AG09319 (cell line): ENCODE data around the gene ATG4D.
A peak's percentile ranks its signal among the peaks of the same experiment; 100 is the strongest.

Experiments used
- DNase-seq: peaks from one replicate; pipeline ENCODE4 v3.0.0-alpha.2; 2010; ENCODE audit warnings: low read depth; ENCODE audit errors: extremely low read depth
- TF ChIP-seq, protein P1 (sequence below): IDR thresholded peaks from 2 replicates; pipeline ENCODE4 v1.5.1; 2011; ENCODE audit warnings: low read depth, mild to moderate bottlenecking, inconsistent platforms, low read length, moderate library complexity

Gene ATG4D

DNA sequence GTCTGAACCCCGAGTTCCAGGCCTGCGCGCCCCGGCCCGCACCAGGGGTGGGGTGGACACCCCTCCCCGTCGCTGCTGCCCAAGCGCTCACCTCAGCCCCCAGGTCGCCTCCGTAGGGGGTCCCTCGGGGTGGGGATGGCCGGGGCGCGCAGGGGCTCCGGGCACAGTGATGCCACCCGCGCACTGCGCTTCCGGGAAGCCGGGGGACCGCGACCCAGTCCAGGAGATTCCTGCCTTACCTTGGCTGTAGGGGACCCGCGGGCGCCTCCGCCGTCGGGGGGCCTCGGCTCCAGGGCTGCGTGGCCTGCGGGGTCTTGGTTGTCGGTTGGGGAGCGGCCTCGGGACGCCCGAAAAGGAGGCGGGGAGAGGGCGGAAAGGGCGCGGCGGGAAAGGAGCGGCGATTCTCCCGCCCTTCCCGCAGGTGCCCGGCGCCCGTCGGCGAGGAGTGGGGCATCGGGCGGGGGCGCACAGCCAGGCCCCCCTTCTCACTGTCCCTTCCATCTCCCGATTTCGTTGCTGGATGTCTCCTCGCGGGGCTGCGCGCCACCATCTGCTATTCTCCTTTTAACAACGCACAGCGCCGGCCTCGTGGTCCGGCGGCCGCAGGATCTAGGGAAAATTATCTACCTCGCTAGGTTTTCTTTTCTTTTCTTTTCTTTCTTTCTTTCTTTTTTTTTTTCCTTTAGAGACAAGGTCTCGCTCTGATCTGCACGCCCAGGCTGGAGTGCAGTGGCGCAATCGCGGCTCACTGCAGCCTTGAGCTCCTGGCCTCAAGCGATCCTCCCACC is 40.5 kb upstream of the ATG4D start, which contains the start of gene KEAP1:
Gene KEAP1, minus strand, starts transcription at position 355 of the 788 bp plus-strand sequence. CDS start 3,323 bp downstream, outside the sequence.
- TF ChIP-seq, protein P1, sequence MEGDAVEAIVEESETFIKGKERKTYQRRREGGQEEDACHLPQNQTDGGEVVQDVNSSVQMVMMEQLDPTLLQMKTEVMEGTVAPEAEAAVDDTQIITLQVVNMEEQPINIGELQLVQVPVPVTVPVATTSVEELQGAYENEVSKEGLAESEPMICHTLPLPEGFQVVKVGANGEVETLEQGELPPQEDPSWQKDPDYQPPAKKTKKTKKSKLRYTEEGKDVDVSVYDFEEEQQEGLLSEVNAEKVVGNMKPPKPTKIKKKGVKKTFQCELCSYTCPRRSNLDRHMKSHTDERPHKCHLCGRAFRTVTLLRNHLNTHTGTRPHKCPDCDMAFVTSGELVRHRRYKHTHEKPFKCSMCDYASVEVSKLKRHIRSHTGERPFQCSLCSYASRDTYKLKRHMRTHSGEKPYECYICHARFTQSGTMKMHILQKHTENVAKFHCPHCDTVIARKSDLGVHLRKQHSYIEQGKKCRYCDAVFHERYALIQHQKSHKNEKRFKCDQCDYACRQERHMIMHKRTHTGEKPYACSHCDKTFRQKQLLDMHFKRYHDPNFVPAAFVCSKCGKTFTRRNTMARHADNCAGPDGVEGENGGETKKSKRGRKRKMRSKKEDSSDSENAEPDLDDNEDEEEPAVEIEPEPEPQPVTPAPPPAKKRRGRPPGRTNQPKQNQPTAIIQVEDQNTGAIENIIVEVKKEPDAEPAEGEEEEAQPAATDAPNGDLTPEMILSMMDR: no peak
- DNase-seq: no peak

DNA sequence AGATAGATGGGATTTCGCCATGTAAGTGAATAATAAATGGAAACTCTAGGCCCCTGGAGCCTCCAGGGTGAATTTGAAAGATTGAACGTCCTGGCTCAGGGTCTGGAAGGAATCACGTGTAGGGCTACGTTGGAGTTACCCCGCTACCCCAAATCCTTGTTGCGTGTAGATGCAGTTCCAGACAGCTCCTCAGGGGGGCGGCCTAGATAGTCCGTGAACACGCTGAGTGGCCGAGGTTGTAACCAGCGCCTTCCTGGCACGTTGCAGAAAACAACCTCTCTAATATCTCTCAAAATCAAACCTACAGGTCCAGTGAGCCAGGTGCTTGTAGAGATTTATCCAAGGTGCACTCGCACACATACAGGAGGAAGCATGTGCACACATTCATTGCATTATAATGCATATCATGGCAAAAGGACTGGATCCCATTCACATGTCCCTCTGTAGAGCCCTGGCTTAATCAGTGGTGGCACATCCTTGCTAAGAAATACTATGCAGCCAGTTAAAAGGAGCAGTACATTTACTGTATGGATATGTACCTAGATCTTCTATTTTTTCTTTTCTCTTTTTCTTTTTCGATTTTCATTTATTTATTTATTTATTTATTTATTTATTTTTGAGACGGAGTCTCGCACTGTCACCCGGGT is 38.0 kb upstream of the ATG4D start:
- TF ChIP-seq, protein P1: peak; percentile 79
- no peak for DNase-seq

DNA sequence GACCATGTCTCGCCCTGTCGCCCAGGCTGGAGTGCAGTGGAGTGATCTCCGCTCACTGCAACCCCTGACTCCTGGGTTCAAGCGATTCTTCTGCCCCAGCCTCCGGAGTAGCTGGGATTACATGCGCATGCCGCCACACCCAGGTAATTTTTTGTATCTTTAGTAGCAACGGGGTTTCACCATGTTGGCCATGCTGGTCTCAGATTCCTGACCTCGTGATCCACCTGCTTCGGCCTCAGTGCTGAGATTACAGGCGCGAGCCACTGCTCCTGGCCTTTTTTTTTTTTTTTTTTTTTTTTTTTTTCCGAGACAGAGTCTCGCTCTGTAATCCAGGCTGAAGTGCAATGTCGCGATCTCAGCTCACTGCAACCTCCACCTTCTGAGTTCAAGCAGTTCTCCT is 35.7 kb upstream of the ATG4D start:
- DNase-seq: no peak
- TF ChIP-seq, protein P1: no peak

DNA sequence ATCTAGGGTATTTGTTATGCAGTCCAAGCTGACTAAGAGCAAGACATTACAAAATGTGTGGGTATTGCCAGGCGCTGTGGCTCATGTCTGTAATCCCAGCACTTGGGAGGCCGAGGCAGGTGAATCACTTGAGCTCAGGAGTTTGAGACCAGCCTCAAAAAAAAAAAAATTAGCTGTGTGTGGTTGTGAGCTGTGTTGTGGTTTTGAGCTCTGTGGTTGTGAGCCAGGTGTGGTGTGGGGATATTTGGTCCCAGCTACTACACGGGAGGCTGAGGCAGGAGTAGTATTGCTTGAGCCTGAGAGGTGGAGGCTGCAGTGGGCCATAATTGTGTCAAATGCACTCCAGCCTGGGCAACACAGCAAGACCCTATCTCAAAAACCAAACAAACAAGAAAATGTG is 35.0 kb upstream of the ATG4D start:
- TF ChIP-seq, protein P1: no peak
- DNase-seq: no peak

DNA sequence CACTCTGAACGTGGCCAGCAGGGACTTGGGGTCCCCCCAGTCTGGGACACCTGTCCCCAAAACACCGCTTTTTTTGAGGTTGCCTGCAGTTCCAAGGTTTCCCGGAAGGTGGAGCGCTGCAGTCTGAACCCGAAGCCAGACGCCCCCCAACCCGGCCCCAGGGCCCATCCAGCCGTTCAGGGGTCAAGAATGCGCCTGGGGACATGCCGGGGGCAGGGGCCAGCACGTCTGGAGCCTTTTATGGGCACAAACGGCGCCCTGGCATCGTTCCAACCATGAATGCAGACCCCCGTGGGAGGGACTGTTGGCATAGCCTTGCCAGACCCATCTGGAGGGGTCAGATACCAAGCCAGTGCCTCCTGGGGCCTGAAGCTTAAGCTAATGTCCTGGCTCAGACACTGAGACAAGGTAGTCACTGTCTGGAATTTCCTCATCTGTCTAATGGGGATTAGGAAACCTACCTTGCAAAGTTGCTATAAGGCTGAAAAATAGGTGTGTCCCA is 33.4 kb upstream of the ATG4D start:
- DNase-seq: no peak
- TF ChIP-seq, protein P1: peak; percentile 76

DNA sequence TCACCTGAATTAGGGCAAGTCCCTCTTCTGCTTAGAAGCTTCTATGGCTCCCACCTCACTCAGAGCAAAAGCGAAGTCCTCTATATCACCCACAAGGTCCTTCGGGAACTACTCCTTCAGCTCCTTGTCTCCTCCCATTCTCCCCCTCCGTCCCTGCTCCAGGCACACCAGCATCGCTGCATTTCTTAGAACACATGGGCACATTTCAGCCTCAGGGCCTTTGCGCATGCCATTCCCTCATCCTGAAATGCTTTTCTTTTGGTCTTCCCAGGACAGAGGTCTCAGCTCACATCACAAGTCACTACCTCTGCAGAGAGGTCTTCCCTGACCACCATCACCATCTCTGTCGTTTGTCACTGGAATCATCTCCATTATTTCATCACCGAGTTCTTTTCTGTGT is 30.5 kb upstream of the ATG4D start:
- no peak for DNase-seq
- TF ChIP-seq, protein P1: no peak
